Measurements from ENCODE around the gene RHBG.

Gene RHBG

GRCh38 chr1:156359249-156359648 is 9.8 kb upstream of the RHBG start:
- peaks cover 62% of the 10 kb centered on the region for H3K27me3 Mint-ChIP-seq (ENCODE audit: low read depth)
- no peaks in the 10 kb centered on the region for H3K36me3 Mint-ChIP-seq (ENCODE audit: low read depth)
- H3K9me3 Mint-ChIP-seq = no peaks in the 10 kb centered on the region
- H3K4me3 Mint-ChIP-seq = no peak overlapping the region
- H3K27ac Mint-ChIP-seq = no peak overlapping the region
- no peaks in the 10 kb centered on the region for H3K4me1 Mint-ChIP-seq
- TF ChIP-seq, protein P1, sequence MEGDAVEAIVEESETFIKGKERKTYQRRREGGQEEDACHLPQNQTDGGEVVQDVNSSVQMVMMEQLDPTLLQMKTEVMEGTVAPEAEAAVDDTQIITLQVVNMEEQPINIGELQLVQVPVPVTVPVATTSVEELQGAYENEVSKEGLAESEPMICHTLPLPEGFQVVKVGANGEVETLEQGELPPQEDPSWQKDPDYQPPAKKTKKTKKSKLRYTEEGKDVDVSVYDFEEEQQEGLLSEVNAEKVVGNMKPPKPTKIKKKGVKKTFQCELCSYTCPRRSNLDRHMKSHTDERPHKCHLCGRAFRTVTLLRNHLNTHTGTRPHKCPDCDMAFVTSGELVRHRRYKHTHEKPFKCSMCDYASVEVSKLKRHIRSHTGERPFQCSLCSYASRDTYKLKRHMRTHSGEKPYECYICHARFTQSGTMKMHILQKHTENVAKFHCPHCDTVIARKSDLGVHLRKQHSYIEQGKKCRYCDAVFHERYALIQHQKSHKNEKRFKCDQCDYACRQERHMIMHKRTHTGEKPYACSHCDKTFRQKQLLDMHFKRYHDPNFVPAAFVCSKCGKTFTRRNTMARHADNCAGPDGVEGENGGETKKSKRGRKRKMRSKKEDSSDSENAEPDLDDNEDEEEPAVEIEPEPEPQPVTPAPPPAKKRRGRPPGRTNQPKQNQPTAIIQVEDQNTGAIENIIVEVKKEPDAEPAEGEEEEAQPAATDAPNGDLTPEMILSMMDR (IDR thresholded peaks at IDR 0.05; ENCODE audit: unreplicated experiment in 3 of 3) = no peak

DNA sequence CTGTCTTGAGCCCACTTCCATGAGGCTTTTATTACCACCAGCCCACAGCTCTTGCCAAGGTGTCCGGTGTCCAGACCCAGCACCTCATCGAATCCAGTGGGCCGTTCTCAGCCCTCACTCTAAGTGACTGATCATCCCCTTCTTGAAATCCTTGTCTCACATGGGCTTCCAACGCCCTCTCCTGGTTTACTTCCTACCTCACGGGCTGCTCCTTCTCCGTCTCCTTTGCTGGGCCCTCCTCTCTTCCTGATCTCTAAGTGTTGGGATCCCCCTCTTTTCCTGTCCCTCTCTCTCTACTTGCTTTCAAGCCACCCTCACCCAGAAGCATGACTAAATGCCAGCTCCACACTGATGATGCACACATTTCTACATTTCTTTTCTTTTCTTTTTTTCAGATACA is 9.0 kb upstream of the RHBG start:
- H3K9me3 Mint-ChIP-seq = no peaks in the 10 kb centered on the region
- peaks cover 60% of the 10 kb centered on the region for H3K27me3 Mint-ChIP-seq (ENCODE audit: low read depth)
- no peak overlapping the region for H3K27ac Mint-ChIP-seq
- no peak overlapping the region for H3K4me3 Mint-ChIP-seq
- TF ChIP-seq, protein P1 (IDR thresholded peaks at IDR 0.05; ENCODE audit: unreplicated experiment in 3 of 3) = no peak
- H3K4me1 Mint-ChIP-seq = no peaks in the 10 kb centered on the region
- no peaks in the 10 kb centered on the region for H3K36me3 Mint-ChIP-seq (ENCODE audit: low read depth)

DNA sequence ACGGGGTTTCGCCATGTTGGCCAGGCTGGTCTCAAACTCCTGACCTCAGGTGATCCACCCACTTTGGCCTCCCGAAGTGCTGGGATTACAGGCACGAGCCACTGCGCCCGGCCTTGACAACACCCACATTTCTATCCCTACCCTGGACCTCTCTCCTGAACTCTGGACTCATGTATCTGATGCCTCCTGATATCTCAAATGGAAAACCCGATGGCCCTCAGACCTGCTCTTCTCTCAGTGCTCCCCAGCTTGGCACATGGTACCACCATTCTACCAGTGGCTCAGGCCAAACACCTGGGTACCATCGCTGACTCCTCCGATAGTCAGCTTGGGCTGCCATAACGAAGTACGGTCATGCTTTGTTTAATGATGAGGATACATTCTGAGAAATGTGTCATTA is 8.5 kb upstream of the RHBG start:
- no peaks in the 10 kb centered on the region for H3K4me1 Mint-ChIP-seq
- no peaks in the 10 kb centered on the region for H3K36me3 Mint-ChIP-seq (ENCODE audit: low read depth)
- peak overlapping the region in 1 of 3 experiments; percentile 44 for H3K27ac Mint-ChIP-seq
- H3K4me3 Mint-ChIP-seq = no peak overlapping the region
- TF ChIP-seq, protein P1 (IDR thresholded peaks at IDR 0.05; ENCODE audit: unreplicated experiment in 3 of 3) = no peak
- H3K9me3 Mint-ChIP-seq = no peaks in the 10 kb centered on the region
- H3K27me3 Mint-ChIP-seq (ENCODE audit: low read depth) = peaks cover 61% of the 10 kb centered on the region

- H3K4me3 Mint-ChIP-seq = no peak overlapping the region
- H3K4me1 Mint-ChIP-seq = no peaks in the 10 kb centered on the region
- H3K27me3 Mint-ChIP-seq (ENCODE audit: low read depth) = peaks cover 51% of the 10 kb centered on the region
- H3K36me3 Mint-ChIP-seq (ENCODE audit: low read depth) = no peaks in the 10 kb centered on the region
- H3K9me3 Mint-ChIP-seq = no peaks in the 10 kb centered on the region
- TF ChIP-seq, protein P1 (IDR thresholded peaks at IDR 0.05; ENCODE audit: unreplicated experiment in 3 of 3) = no peak
- H3K27ac Mint-ChIP-seq = peak overlapping the region in 1 of 3 experiments; percentile 44
These were observed 3.3 kb upstream of the RHBG start for GRCh38 chr1:156365754-156366153.

GRCh38 chr1:156366378-156367166 is 2.4 kb upstream of the RHBG start:
- TF ChIP-seq, protein P1 (IDR thresholded peaks at IDR 0.05; ENCODE audit: unreplicated experiment in 3 of 3) = no peak
- H3K4me1 Mint-ChIP-seq = peaks cover 2% of the 10 kb centered on the region
- H3K9me3 Mint-ChIP-seq = no peaks in the 10 kb centered on the region
- H3K27ac Mint-ChIP-seq = peak overlapping the region in 1 of 3 experiments; percentile 9
- no peak overlapping the region for H3K4me3 Mint-ChIP-seq
- H3K36me3 Mint-ChIP-seq (ENCODE audit: low read depth) = no peaks in the 10 kb centered on the region
- H3K27me3 Mint-ChIP-seq (ENCODE audit: low read depth) = peaks cover 54% of the 10 kb centered on the region
